Astrocyte (in vitro differentiated cells and primary cell): ENCODE data around the gene CAPN6. TPM values are rescaled to one million over a fixed set of nuclear protein-coding genes. Genes with fewer than 3 reads are reported as not detected.

Experiments
- DNase-seq: peaks from one replicate; pipeline ENCODE4 v3.0.0-alpha.2; 2010; ENCODE audit warnings: low read depth
- FAIRE-seq: peaks from 2 replicates; lab custom pipeline; 2011; peaks lifted over from hg19 to GRCh38; lab: Jason Lieb, UNC
- H2AFZ ChIP-seq: 2 replicates; pipeline ENCODE4 v1.6.0; 2012; ENCODE audit warnings: low read depth, low read length, inconsistent platforms
- H3K27ac ChIP-seq: 2 replicates; pipeline ENCODE4 v1.5.1; 2011; ENCODE audit warnings: low read depth, low read length, inconsistent platforms
- H3K27me3 ChIP-seq: 2 replicates; pipeline ENCODE4 v1.6.0; 2011; ENCODE audit warnings: low read length, inconsistent platforms; ENCODE audit not compliant: insufficient read depth
- H3K36me3 ChIP-seq: 2 replicates; pipeline ENCODE4 v1.5.1; 2011; ENCODE audit warnings: low read length, inconsistent platforms; ENCODE audit not compliant: insufficient read depth
- H3K4me1 ChIP-seq: 2 replicates; pipeline ENCODE4 v1.5.1; 2011; ENCODE audit warnings: low read length, inconsistent platforms; ENCODE audit not compliant: insufficient read depth
- H3K4me2 ChIP-seq: 2 replicates; pipeline ENCODE4 v1.6.0; 2012; ENCODE audit warnings: low read length, inconsistent platforms
- H3K4me3 ChIP-seq: 2 replicates; pipeline ENCODE4 v1.5.1; 2011; ENCODE audit warnings: low read depth, mild to moderate bottlenecking, low read length, inconsistent platforms; ENCODE audit not compliant: insufficient read depth
- H3K79me2 ChIP-seq: 2 replicates; pipeline ENCODE4 v1.6.0; 2012; ENCODE audit warnings: mild to moderate bottlenecking, low read length, inconsistent platforms; ENCODE audit not compliant: insufficient read depth
- H3K9ac ChIP-seq: 2 replicates; pipeline ENCODE4 v1.6.0; 2012; ENCODE audit warnings: mild to moderate bottlenecking, low read length, inconsistent platforms
- H3K9me3 ChIP-seq: 2 replicates; pipeline ENCODE4 v1.5.1; 2012; ENCODE audit warnings: low read depth, mild to moderate bottlenecking, low read length, inconsistent platforms; ENCODE audit not compliant: insufficient read depth
- H4K20me1 ChIP-seq: 2 replicates; pipeline ENCODE4 v1.6.0; 2012; ENCODE audit warnings: low read length, inconsistent platforms; ENCODE audit not compliant: insufficient read depth
- H3K27ac Mint-ChIP-seq: one replicate; pipeline ENCODE4 v1.8.0; 2021; ENCODE audit warnings: mild to moderate bottlenecking, mixed read lengths; ENCODE audit not compliant: unreplicated experiment
- H3K27me3 Mint-ChIP-seq: one replicate; pipeline ENCODE4 v1.8.0; 2021; ENCODE audit warnings: low read depth, mixed read lengths; ENCODE audit not compliant: unreplicated experiment
- H3K36me3 Mint-ChIP-seq: one replicate; pipeline ENCODE4 v1.8.0; 2021; ENCODE audit warnings: low read depth, mixed read lengths; ENCODE audit not compliant: unreplicated experiment
- H3K4me1 Mint-ChIP-seq: one replicate; pipeline ENCODE4 v1.8.0; 2021; ENCODE audit warnings: low read depth, mixed read lengths; ENCODE audit not compliant: unreplicated experiment
- H3K4me3 Mint-ChIP-seq: one replicate; pipeline ENCODE4 v1.8.0; 2021; ENCODE audit warnings: mild to moderate bottlenecking, moderate library complexity, mixed read lengths; ENCODE audit not compliant: unreplicated experiment
- H3K9me3 Mint-ChIP-seq: one replicate; pipeline ENCODE4 v1.8.0; 2021; ENCODE audit warnings: mild to moderate bottlenecking, mixed read lengths; ENCODE audit not compliant: unreplicated experiment
- CTCF ChIP-seq: IDR thresholded peaks from 2 replicates; pipeline ENCODE4 v1.5.1; 2011; ENCODE audit warnings: low read depth, mild to moderate bottlenecking, inconsistent platforms, low read length, moderate library complexity; ENCODE audit not compliant: insufficient read depth
- EZH2 ChIP-seq: IDR thresholded peaks from 2 replicates; pipeline ENCODE4 v1.6.1; 2012; ENCODE audit warnings: mild to moderate bottlenecking, low read length, inconsistent platforms; ENCODE audit not compliant: insufficient read depth
- total RNA-seq: library from RNA; stranded (reverse); gene quantifications from 2 replicates; pipeline ENCODE4 v1.2.1, GENCODE V29; 2021

The CAPN6 gene
- total RNA-seq, 1 donor from 2014 or later, result 9.4 TPM

DNA sequence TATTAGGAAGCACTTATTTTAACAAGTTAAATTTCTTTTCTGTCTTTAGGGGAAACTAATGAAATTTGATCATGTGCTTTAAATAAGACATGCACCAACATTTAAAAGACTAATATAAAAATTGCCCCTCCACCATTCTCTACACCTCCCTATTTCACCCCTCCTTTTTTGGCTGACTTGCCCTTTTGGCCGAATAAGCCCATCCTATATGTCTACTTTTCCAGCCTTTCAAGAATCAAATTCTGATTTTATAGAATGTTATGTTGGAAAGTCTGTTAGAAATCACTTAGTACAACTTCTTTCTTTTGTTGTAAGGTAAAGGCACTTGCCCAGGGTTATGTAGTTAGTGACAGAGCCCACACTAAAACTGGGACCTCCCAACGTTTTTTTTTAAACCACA is 1.8 kb downstream of the CAPN6 start:
- no peak for DNase-seq
- Mint-ChIP-seq H3K36me3 (no peaks in the 10 kb centered on the region), H3K4me1 (peaks cover 8% of the 10 kb centered on the region), H3K9me3 (no peaks in the 10 kb centered on the region), H3K27ac (no peak overlapping the region), H3K4me3 (no peak overlapping the region), H3K27me3 (no peaks in the 10 kb centered on the region)
- H3K36me3 ChIP-seq, result no peaks in the 10 kb centered on the region
- no peak overlapping the region for H3K4me3 ChIP-seq
- H3K9ac ChIP-seq, result no peak overlapping the region
- no peaks in the 10 kb centered on the region for H3K27me3 ChIP-seq
- H3K27ac ChIP-seq, result no peak overlapping the region
- no peaks in the 10 kb centered on the region for H3K4me1 ChIP-seq
- no peak overlapping the region for H3K4me2 ChIP-seq
- H2AFZ ChIP-seq, result no peak overlapping the region
- TF ChIP-seq EZH2, result no peak
- TF ChIP-seq CTCF, result no peak
- no peaks in the 10 kb centered on the region for H3K9me3 ChIP-seq
- H3K79me2 ChIP-seq, result no peaks in the 10 kb centered on the region
- no peaks in the 10 kb centered on the region for H4K20me1 ChIP-seq
- FAIRE-seq, result no peak

- no peak overlapping the region for H3K4me2 ChIP-seq
- H3K27ac ChIP-seq, result no peak overlapping the region
- no peaks in the 10 kb centered on the region for H3K79me2 ChIP-seq
- no peak overlapping the region for H3K27ac Mint-ChIP-seq
- FAIRE-seq, result peak; percentile 23
- H3K4me3 Mint-ChIP-seq, result no peak overlapping the region
- H3K27me3 ChIP-seq, result no peaks in the 10 kb centered on the region
- no peak for DNase-seq
- no peak overlapping the region for H3K9ac ChIP-seq
- H2AFZ ChIP-seq, result no peak overlapping the region
- no peaks in the 10 kb centered on the region for H3K36me3 ChIP-seq
- H3K4me1 ChIP-seq, result no peaks in the 10 kb centered on the region
- H3K9me3 ChIP-seq, result no peaks in the 10 kb centered on the region
- H3K27me3 Mint-ChIP-seq, result no peaks in the 10 kb centered on the region
- peaks cover 16% of the 10 kb centered on the region for H3K4me1 Mint-ChIP-seq
- no peaks in the 10 kb centered on the region for H3K36me3 Mint-ChIP-seq
- no peaks in the 10 kb centered on the region for H3K9me3 Mint-ChIP-seq
- TF ChIP-seq CTCF (no peak), EZH2 (no peak)
- no peak overlapping the region for H3K4me3 ChIP-seq
- H4K20me1 ChIP-seq, result no peaks in the 10 kb centered on the region
These were observed 4.8 kb downstream of the CAPN6 start for GRCh38 chrX:111265486-111265885.

DNA sequence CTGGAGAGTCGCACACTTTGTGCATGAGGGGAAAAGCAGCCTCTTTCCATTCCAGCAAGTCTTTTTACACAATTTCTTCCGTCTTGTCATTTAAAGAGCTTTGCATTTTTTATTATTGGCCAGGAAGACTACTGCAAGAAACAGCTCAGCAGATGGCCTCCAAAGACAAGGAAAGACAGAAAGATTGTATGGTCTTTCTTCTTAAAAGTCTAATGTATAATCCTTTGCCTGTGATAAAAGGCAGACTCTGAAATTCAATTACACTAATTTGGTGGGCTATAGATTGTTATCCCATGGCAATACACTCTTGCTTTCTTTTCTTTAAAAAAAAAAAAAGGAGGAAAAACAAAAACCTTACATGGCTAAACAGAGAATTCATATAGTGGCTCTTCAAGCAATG is 5.9 kb downstream of the CAPN6 start:
- Histone ChIP-seq H3K79me2 (no peaks in the 10 kb centered on the region), H3K4me2 (no peak overlapping the region), H3K36me3 (no peaks in the 10 kb centered on the region), H3K4me3 (no peak overlapping the region), H3K27ac (no peak overlapping the region), H3K9me3 (no peaks in the 10 kb centered on the region), H2AFZ (no peak overlapping the region), H3K9ac (no peak overlapping the region), H3K27me3 (no peaks in the 10 kb centered on the region), H4K20me1 (no peaks in the 10 kb centered on the region), H3K4me1 (no peaks in the 10 kb centered on the region)
- Mint-ChIP-seq H3K27me3 (no peaks in the 10 kb centered on the region), H3K27ac (no peak overlapping the region), H3K9me3 (no peaks in the 10 kb centered on the region), H3K4me1 (peaks cover 16% of the 10 kb centered on the region), H3K36me3 (no peaks in the 10 kb centered on the region), H3K4me3 (no peak overlapping the region)
- FAIRE-seq (no peak), DNase-seq (no peak)
- TF ChIP-seq EZH2, result no peak
- TF ChIP-seq CTCF, result no peak
